Gastrocnemius medialis (tissue), 4 donors: ENCODE data around the gene FRMD6. TPM values are rescaled to one million over a fixed set of nuclear protein-coding genes. Genes with fewer than 3 reads are reported as not detected.

Source experiments
- ATAC-seq, 2 donors: fragments of 150-250 bp; one replicate each; pipeline ENCODE4 v1.9.1; 2016
- DNase-seq, 2 donors: peaks; one replicate each; pipeline ENCODE4 v3.0.0-alpha.2; 2019
- H3K27ac ChIP-seq, 4 donors: fragments of 200-600 bp; sonication (generic); 1 replicate in 1 of 4; 2 replicates in 3 of 4; pipeline ENCODE4 v1.5.1; 2016 to 2018; ENCODE audit warnings: mild to moderate bottlenecking in 2 of 4, moderate library complexity in 1 of 4
- H3K27me3 ChIP-seq, 3 donors: fragments of 200-600 bp; sonication (generic) in 2 of 3; 1 replicate in 1 of 3; 2 replicates in 2 of 3; pipeline versions ENCODE4 v1.5.1 to v1.6.0; 2016 to 2019; ENCODE audit warnings: mild to moderate bottlenecking in 1 of 3, moderate library complexity in 1 of 3
- H3K36me3 ChIP-seq, 2 donors: fragments of 200-600 bp; sonication (generic) in 1 of 2; one replicate each; pipeline ENCODE4 v1.5.1; 2017 to 2018
- H3K4me1 ChIP-seq, 2 donors: fragments of 200-600 bp; sonication (generic) in 1 of 2; one replicate each; pipeline ENCODE4 v1.5.1; 2016 to 2017; ENCODE audit warnings: mild to moderate bottlenecking in 2 of 2
- H3K4me3 ChIP-seq, 4 donors: fragments of 200-600 bp; sonication (generic) in 3 of 4; 1 replicate in 1 of 4; 2 replicates in 3 of 4; pipeline ENCODE4 v1.5.1; 2016 to 2019; ENCODE audit warnings: mild to moderate bottlenecking in 2 of 4
- H3K9me3 ChIP-seq, 3 donors: fragments of 200-600 bp; sonication (generic) in 2 of 3; 1 replicate in 1 of 3; 2 replicates in 2 of 3; pipeline ENCODE4 v1.5.1; 2016 to 2019
- CTCF ChIP-seq, 5 experiments: fragments of 450-650 bp in 3 of 5; fragments of 200-600 bp in 2 of 5; sonication (generic) in 2 of 5; IDR thresholded peaks in 4 of 5; conservative IDR thresholded peaks in 1 of 5; 1 replicate in 4 of 5; 2 replicates in 1 of 5; pipeline ENCODE4 v1.5.1; 2016 to 2019; ENCODE audit warnings: antibody characterized with exemption in 5 of 5, mild to moderate bottlenecking in 3 of 5, moderate library complexity in 3 of 5
- POLR2A ChIP-seq, 2 donors: fragments of 450-650 bp; IDR thresholded peaks; one replicate each; pipeline ENCODE4 v1.6.1; 2017; ENCODE audit warnings: antibody characterized with exemption in 2 of 2, mild to moderate bottlenecking in 2 of 2, moderate library complexity in 2 of 2
- in situ Hi-C, 4 donors: fragments of 200-750 bp; cut with MboI; loops; one replicate each; pipeline versions ENCODE4 v1.15.0 to v1.8.0; 2017; ENCODE audit warnings: low sequenced_read_pairs in 4 of 4
- intact Hi-C: fragments of 100-400 bp; cut with DNase I; formaldehyde crosslinking; loops from one replicate; pipeline ENCODE4 v1.15.1; 2023; ENCODE audit warnings: low total_unique reads
- total RNA-seq, 4 donors: library from RNA; depleted of rRNA; stranded (reverse); fragments of >200 nt; gene quantifications; one replicate each; pipeline versions ENCODE4 v1.1.0 to v1.2.3, GENCODE V29; 2016

The FRMD6 gene
- total RNA-seq: 10 to 100 TPM in 3 of 4 donors, 1 to 10 TPM in 1; 6.7 to 15.9 (median 13.0) TPM

GRCh38 chr14:51651388-51652167 lies at the start of gene FRMD6:
Gene FRMD6, plus strand, starts transcription at chr14:51651910. Its CDS starts 37,927 bp downstream, at chr14:51689837.
- in situ Hi-C loops: loop anchor here in 2 of 4 donors (5.0 to 10.0 kb wide), 3 partner anchors 123 to 367 kb away; no protein-coding TSS in a partner anchor
- Histone ChIP-seq H3K9me3 (no peaks in the 10 kb centered on the region), H3K27me3 (no peaks in the 10 kb centered on the region), H3K27ac (peak within 1 kb of the TSS; percentile 94 to 97 (median 95)), H3K4me3 (peak within 1 kb of the TSS; percentile 80 to 99 (median 89)), H3K36me3 (no peaks in the 10 kb centered on the region), H3K4me1 (peaks cover 11 to 16% of the 10 kb centered on the region in 2 donors)
- TF ChIP-seq POLR2A (IDR thresholded peaks at IDR 0.05) (peak; percentile 19 to 35), CTCF (IDR thresholded peaks at IDR 0.05 in 4 of 5, conservative IDR thresholded peaks at IDR 0.05 in 1 of 5) (peak; percentile 78 to 93 (median 84))
- intact Hi-C loops: loop anchor here (1.0 to 5.0 kb wide), 5 partner anchors 104 to 644 kb away; partner anchors contain the start of gene TMX1
- peak; percentile 83 to 86 for ATAC-seq
- DNase-seq: peak; percentile 60 to 75

GRCh38 chr14:51602310-51602709 lies 49.4 kb upstream of the FRMD6 start:
- no peak for DNase-seq
- H3K27me3 ChIP-seq: no peaks in the 10 kb centered on the region
- TF ChIP-seq CTCF (IDR thresholded peaks at IDR 0.05 in 4 of 5, conservative IDR thresholded peaks at IDR 0.05 in 1 of 5) (no peak), POLR2A (IDR thresholded peaks at IDR 0.05) (no peak)
- in situ Hi-C loops: no loop called here
- H3K9me3 ChIP-seq: no peaks in the 10 kb centered on the region
- no peak for ATAC-seq
- no peak overlapping the region for H3K4me3 ChIP-seq
- intact Hi-C loops: no loop called here
- H3K27ac ChIP-seq: no peak overlapping the region
- H3K36me3 ChIP-seq: no peaks in the 10 kb centered on the region
- H3K4me1 ChIP-seq: no peaks in the 10 kb centered on the region

- no peak overlapping the region for H3K27ac ChIP-seq
- no peaks in the 10 kb centered on the region for H3K36me3 ChIP-seq
- H3K4me3 ChIP-seq: no peak overlapping the region
- no peaks in the 10 kb centered on the region for H3K4me1 ChIP-seq
- no peaks in the 10 kb centered on the region for H3K9me3 ChIP-seq
- in situ Hi-C loops (no loop called here), intact Hi-C loops (no loop called here)
- no peak for TF ChIP-seq CTCF (IDR thresholded peaks at IDR 0.05 in 4 of 5, conservative IDR thresholded peaks at IDR 0.05 in 1 of 5)
- TF ChIP-seq POLR2A (IDR thresholded peaks at IDR 0.05): no peak
- DNase-seq: no peak
- no peak for ATAC-seq
- H3K27me3 ChIP-seq: no peaks in the 10 kb centered on the region
Observed at GRCh38 chr14:51603495-51603894, 48.2 kb upstream of the FRMD6 start.

- Histone ChIP-seq H3K4me1 (no peaks in the 10 kb centered on the region), H3K4me3 (no peak overlapping the region), H3K9me3 (no peaks in the 10 kb centered on the region), H3K27ac (no peak overlapping the region), H3K36me3 (no peaks in the 10 kb centered on the region), H3K27me3 (no peaks in the 10 kb centered on the region)
- in situ Hi-C loops (no loop called here), intact Hi-C loops (no loop called here)
- ATAC-seq (no peak), DNase-seq (no peak)
- TF ChIP-seq POLR2A (IDR thresholded peaks at IDR 0.05) (no peak), CTCF (IDR thresholded peaks at IDR 0.05 in 4 of 5, conservative IDR thresholded peaks at IDR 0.05 in 1 of 5) (no peak)
Observed at GRCh38 chr14:51604073-51604472, 47.6 kb upstream of the FRMD6 start.
